DMS 273 (cell line): Measurements from ENCODE around the gene EFCC1.
A peak's percentile ranks its signal among the peaks of the same experiment; 100 is the strongest.

Experiments
- DNase-seq: peaks from one replicate; lab custom pipeline; 2025; ENCODE audit not compliant: unreplicated experiment; lab: John Stamatoyannopoulos, UW

Gene EFCC1

GRCh38 chr3:129031476-129032215, 30.5 kb downstream of the EFCC1 start:
- no peak for DNase-seq

GRCh38 chr3:129032716-129033115, 31.6 kb downstream of the EFCC1 start:
- no peak for DNase-seq

GRCh38 chr3:129033151-129033550, 32.0 kb downstream of the EFCC1 start:
- no peak for DNase-seq

DNA sequence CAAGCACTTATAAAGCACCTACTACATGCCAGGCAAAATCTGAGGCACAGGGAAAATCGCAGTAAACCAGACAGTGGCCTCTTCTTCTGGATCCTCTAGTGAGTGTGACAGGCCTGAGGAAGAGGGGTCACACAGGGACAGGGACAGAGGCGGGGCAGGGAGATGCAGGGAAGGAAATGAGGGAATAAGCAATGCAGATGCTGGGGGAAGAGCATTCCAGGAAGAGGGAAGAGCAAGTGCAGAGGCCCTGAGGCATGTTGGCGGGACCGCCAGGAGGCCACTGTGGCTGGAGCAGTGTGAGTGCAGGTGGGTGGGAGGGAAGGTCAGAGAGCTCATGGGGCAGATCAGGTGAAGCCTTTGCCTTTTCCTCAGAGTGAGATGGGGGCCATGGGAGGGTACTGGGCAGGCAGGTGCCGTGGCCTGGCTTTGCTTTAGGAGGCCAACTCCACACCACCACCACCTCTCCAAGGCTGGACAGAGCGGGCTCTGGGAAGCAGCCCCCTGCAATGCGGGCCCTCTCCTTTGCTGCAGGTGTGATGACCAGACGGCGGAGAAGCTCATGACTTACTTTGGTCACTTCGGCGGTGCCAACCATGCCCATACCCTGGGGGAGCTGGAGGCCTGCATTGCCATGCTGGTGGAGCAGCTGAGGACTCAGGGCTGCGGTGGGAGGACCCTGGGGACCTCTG, 32.7 kb downstream of the EFCC1 start:
- DNase-seq: no peak

DNA sequence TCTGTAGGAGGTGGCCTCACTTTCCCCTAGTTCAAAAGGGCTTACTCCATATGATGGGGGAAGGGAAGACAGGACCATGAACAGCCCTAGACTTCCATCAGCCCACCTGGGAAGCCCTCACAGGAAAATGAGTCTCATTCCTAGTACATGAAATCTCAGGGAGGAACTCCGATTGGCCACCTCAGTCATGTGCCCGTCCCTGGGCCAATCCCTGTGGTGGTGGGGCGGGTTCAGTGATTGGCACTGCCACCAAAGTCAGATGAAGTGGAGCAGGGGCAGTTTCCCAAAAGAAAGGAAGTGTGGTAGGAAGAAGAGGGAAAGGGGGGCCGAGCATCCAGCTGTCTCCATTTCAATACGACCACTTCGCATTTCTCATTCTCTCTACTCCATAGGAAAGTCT, 33.5 kb downstream of the EFCC1 start:
- DNase-seq: peak; percentile 72

DNA sequence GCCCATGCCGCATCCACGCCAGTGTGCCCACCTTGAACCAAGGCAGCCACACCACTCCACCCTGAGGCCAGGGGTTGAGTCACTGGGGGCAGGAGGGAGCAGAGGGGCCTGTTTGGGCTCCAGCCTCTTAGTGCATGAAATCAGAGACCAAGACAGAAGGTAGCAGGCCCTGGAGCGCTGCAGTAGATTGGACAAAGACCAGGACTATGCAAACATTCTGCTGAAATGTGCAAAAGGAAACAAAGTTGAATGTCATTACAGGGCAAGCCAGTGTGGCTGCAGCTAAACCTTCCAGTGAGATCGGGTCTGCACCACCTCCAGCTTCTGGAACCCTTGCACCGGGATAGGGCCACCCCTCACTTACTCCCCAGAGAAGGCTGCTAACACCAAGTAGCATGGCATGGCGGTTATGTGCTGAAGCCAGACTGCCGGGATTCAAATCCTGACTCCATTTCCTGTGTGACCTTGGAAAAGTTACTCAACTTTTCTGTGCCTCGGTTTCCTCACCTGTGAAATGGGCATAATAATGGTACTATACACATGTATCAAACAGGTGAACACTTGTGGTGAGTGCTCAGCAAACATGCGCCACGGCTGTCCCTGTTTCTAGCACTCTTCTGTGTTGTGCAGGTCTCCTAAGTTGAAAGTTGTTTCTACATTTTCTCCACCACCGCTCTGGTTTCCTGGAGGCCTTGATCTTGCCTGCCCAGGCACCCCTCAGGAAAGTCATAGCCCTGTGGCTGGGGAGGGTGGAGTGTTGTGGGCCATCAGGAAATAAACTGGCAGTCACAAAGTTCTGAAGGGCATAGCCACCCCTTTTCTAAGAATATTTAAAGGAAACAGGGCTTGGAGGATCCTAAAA, 34.5 kb downstream of the EFCC1 start:
- peak; percentile 57 for DNase-seq

DNA sequence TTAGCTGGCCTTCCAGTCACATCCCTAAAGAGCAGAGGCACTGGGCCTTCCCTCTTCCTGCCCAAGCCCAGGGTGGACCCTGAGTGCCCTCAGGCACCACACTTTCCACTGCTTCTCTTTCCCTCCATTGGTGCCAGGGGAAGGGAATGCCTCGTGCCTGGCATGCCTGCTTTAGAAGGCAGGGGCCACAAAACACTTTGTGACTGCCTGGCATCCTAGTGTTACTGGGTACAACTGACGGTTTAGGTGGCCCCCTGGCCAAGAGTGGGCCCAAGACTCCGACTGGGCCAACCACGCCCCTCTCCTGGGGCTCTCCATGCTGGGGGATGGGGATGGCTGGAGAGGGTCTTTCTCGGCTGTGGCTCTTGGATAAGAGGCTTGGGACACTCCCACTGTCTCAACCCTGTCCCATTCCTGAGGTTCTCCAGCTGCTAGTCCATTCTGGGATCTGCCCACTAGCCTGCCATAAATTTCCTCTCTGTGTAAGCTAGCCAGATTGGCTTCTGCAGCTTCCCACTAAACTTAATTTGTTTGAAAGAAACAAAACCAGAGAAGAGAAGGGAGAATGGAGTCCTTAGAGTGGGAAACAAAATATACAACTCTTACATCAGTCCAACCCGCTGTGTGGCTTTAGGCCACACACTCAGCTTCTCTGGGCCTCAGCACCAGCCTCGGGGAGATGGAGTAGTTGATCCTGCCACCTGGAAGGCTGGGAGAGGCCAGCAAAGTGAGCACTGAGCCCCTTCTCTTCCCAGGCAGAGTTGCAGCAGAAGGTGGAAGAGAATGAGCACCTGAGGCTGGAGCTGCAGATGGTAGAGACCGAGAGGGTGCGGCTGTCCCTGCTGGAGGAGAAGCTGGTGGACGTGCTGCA, 35.4 kb downstream of the EFCC1 start:
- DNase-seq: no peak

DNA sequence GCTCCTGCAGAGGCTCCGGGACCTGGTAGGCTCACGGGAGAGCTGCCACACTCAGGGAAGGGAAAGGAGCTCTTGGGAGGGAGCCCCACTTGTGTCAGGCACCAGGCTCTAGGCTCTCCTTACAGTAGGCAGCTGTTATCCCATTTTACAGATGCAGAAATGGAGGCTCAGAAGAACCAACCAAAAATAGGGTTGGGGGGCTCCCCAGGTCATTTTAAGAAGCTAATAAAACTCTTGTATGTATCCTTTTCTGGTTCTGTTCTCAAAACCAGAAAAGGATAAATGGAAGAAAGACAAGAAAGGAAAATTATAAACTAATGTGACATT, 36.0 kb downstream of the EFCC1 start:
- DNase-seq: no peak

GRCh38 chr3:129038121-129038855, 37.2 kb downstream of the EFCC1 start:
- no peak for DNase-seq

GRCh38 chr3:129039271-129040038, 38.4 kb downstream of the EFCC1 start:
- peak; percentile 96 for DNase-seq

DNA sequence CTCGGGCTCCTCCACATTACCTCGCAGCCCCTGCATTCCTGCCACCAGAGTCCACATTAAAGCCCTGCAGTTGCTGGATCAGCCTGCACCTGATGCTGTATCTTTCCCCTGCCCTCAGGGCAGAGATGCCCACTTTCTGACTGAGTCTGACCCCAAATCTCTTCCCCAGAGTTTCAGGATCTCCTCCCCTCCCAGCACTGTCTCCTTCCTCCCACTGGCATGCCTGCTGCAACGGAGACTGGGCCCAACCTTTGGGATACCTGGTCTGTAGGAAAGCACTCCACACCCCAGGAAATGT, 38.9 kb downstream of the EFCC1 start:
- DNase-seq: no peak

DNA sequence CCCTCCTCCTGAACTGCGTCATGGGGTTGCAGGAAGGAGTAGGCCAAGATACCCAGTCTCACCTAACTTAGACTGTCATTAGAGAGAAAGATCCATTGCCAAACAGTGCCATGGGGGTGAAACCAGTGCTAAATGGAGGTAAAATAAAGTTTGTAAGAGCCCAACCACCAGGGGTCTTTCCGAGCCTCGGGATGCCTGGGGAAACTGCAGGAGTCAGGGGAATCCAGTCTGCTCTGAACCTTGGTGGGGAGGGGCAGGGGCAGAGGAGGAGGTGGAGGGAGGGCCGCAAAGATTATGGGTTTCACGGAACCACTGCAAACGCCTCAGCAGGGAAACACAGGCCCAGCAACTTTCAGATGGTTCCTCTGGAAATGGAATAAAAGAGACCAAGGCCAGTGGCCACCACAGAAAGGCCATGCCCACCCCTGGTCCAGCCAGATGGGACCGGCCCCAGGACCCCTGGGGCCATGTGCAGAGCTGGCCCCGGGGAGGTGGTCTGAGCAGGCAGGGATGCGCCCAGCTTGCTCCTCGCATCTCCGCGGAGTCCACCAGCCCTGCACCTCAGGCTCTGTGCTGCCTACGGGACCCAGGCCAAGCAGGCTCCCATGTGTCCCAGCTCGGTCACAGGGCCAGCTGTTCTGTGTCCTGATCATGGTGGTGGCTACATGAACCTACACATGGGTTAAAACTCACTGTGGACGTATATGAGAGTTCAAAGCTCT, 39.6 kb downstream of the EFCC1 start:
- no peak for DNase-seq

DNA sequence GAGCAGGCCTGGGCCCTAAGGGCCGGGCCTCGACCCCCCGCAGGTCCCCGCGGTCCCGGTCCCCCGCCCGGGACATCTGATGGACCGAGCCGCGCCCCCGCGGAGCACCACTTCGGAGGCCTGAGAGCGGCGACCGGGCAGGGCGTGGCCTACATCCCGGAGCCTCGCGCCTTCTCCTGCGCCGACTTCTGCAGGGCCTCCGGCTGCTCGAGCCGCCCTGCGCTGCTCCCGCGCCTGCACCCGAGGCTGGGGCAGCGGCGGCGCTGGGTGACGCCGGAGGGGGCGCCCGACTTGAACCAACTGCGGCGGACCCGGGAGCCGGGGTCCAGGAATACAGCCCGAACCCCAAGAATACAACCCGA, 44.6 kb downstream of the EFCC1 start:
- DNase-seq: no peak

- DNase-seq: no peak
Measured at GRCh38 chr3:129046037-129046731, 45.1 kb downstream of the EFCC1 start.

DNA sequence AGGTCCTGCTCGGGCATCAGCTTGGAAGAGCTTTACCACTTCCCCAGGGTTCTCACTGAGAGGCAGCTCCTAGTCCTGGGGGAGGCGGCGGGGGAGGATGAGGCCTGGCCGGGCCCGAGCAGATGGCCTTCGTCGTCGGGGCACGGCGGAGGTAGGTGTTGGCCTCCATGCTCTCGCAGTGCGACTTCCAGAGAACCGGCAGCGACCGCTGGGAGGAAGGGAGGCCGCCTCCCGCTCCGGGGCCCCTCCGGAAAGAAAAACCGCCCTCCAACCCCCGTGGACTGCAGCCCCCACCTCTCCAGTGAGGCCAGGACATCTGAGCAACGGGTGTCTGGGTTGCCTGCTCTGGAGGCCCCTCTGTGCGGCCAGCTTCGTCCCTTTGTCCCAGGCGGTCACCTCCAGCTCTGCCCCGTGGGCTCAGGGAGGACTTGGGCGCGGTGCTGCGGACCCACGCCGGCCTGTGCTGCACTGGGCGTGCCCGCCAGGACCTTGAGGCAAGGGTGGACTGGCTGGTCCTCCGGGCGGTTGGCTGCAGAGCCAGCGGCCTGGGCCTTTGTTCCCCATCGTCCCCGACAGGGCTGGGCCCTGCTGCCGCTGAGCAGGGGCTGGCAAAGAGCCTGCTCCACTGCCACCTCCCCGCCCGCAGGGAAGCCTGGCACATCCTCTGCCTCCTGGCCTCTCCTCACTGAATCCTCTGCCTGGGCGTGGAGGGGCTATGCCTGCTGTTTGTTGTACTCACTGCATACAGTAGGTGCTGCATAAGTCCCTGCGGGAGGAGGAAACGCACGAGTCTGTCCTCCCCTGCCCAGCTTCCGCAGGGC, 45.8 kb downstream of the EFCC1 start:
- DNase-seq: no peak

GRCh38 chr3:129047553-129047839, 46.4 kb downstream of the EFCC1 start:
- DNase-seq: no peak

- DNase-seq: no peak
Measured at GRCh38 chr3:129050556-129051295, 49.6 kb downstream of the EFCC1 start.
